ENCODE data around the gene EPHB1. TPM values are rescaled to one million over a fixed set of nuclear protein-coding genes. Genes with fewer than 3 reads are reported as not detected.

EPHB1 gene
- total RNA-seq, 3 donors from 2014 or later, result 1.8 to 5.9 (median 3.4) TPM

GRCh38 chr3:134941820-134942219 is 146.8 kb downstream of the EPHB1 start:
- Histone ChIP-seq H3K36me3 (no peaks in the 10 kb centered on the region), H3K9me3 (peaks cover 0 to 7% of the 10 kb centered on the region in 2 donors), H3K4me3 (no peak overlapping the region), H3K4me1 (no peaks in the 10 kb centered on the region), H3K27me3 (no peaks in the 10 kb centered on the region), H3K27ac (no peak overlapping the region)
- intact Hi-C loops (cut with DNase I; ENCODE audit: low total_unique reads), result no loop called here
- TF ChIP-seq POLR2A (IDR thresholded peaks at IDR 0.05), result no peak
- no peak for TF ChIP-seq CTCF (IDR thresholded peaks at IDR 0.05)
- DNase-seq (ENCODE audit: low spot score in 2 of 2), result no peak

GRCh38 chr3:134944429-134944828 is 149.4 kb downstream of the EPHB1 start:
- H3K36me3 ChIP-seq, result no peaks in the 10 kb centered on the region
- DNase-seq (ENCODE audit: low spot score in 2 of 2), result no peak
- no peaks in the 10 kb centered on the region for H3K27me3 ChIP-seq
- TF ChIP-seq POLR2A (IDR thresholded peaks at IDR 0.05), result no peak
- TF ChIP-seq CTCF (IDR thresholded peaks at IDR 0.05), result no peak
- no peak for TF ChIP-seq POLR2AphosphoS5 (IDR thresholded peaks at IDR 0.05)
- intact Hi-C loops (cut with DNase I; ENCODE audit: low total_unique reads), result no loop called here
- H3K9me3 ChIP-seq, result peaks cover 0 to 7% of the 10 kb centered on the region in 2 donors
- H3K4me1 ChIP-seq, result no peaks in the 10 kb centered on the region
- no peak overlapping the region for H3K4me3 ChIP-seq
- no peak overlapping the region for H3K27ac ChIP-seq

GRCh38 chr3:134949150-134949549 is 154.1 kb downstream of the EPHB1 start:
- Histone ChIP-seq H3K36me3 (no peaks in the 10 kb centered on the region), H3K9me3 (peaks cover 7 to 24% of the 10 kb centered on the region in 2 donors), H3K27me3 (no peaks in the 10 kb centered on the region), H3K4me1 (no peaks in the 10 kb centered on the region), H3K27ac (no peak overlapping the region), H3K4me3 (no peak overlapping the region)
- no peak for TF ChIP-seq CTCF (IDR thresholded peaks at IDR 0.05)
- no peak for TF ChIP-seq POLR2AphosphoS5 (IDR thresholded peaks at IDR 0.05)
- TF ChIP-seq POLR2A (IDR thresholded peaks at IDR 0.05), result no peak
- intact Hi-C loops (cut with DNase I; ENCODE audit: low total_unique reads), result no loop called here
- no peak for DNase-seq (ENCODE audit: low spot score in 2 of 2)

GRCh38 chr3:134952371-134952770 is 157.3 kb downstream of the EPHB1 start:
- no peak overlapping the region for H3K4me3 ChIP-seq
- H3K4me1 ChIP-seq, result no peaks in the 10 kb centered on the region
- no peaks in the 10 kb centered on the region for H3K27me3 ChIP-seq
- DNase-seq (ENCODE audit: low spot score in 2 of 2), result no peak
- TF ChIP-seq POLR2A (IDR thresholded peaks at IDR 0.05), result no peak
- TF ChIP-seq POLR2AphosphoS5 (IDR thresholded peaks at IDR 0.05), result no peak
- TF ChIP-seq CTCF (IDR thresholded peaks at IDR 0.05), result no peak
- intact Hi-C loops (cut with DNase I; ENCODE audit: low total_unique reads), result no loop called here
- H3K9me3 ChIP-seq, result peaks cover 7 to 17% of the 10 kb centered on the region in 2 donors
- no peaks in the 10 kb centered on the region for H3K36me3 ChIP-seq
- H3K27ac ChIP-seq, result no peak overlapping the region

GRCh38 chr3:134955874-134956273 is 160.8 kb downstream of the EPHB1 start:
- TF ChIP-seq POLR2A (IDR thresholded peaks at IDR 0.05), result no peak
- H3K27ac ChIP-seq, result no peak overlapping the region
- no peak for DNase-seq (ENCODE audit: low spot score in 2 of 2)
- H3K27me3 ChIP-seq, result no peaks in the 10 kb centered on the region
- H3K9me3 ChIP-seq, result peaks cover 6 to 11% of the 10 kb centered on the region in 2 donors
- H3K4me1 ChIP-seq, result no peaks in the 10 kb centered on the region
- intact Hi-C loops (cut with DNase I; ENCODE audit: low total_unique reads), result no loop called here
- H3K4me3 ChIP-seq, result no peak overlapping the region
- H3K36me3 ChIP-seq, result no peaks in the 10 kb centered on the region

GRCh38 chr3:134956395-134956794 is 161.3 kb downstream of the EPHB1 start:
- no peaks in the 10 kb centered on the region for H3K4me1 ChIP-seq
- no peak for DNase-seq (ENCODE audit: low spot score in 2 of 2)
- no peaks in the 10 kb centered on the region for H3K27me3 ChIP-seq
- H3K27ac ChIP-seq, result no peak overlapping the region
- H3K9me3 ChIP-seq, result peaks cover 1 to 6% of the 10 kb centered on the region in 2 donors
- no peak for TF ChIP-seq POLR2A (IDR thresholded peaks at IDR 0.05)
- TF ChIP-seq POLR2AphosphoS5 (IDR thresholded peaks at IDR 0.05), result no peak
- TF ChIP-seq CTCF (IDR thresholded peaks at IDR 0.05), result no peak
- no peaks in the 10 kb centered on the region for H3K36me3 ChIP-seq
- no peak overlapping the region for H3K4me3 ChIP-seq
- intact Hi-C loops (cut with DNase I; ENCODE audit: low total_unique reads), result no loop called here
